Activated CD8-positive, alpha-beta T cell treated with anti-CD3 and anti-CD28 coated beads, Interleukin-2, amount 10 ng/mL, durations not matched to agents 7 days and 5 days (primary cell): ENCODE measurements around the gene HEPACAM. TPM values are rescaled to one million over a fixed set of nuclear protein-coding genes. Genes with fewer than 3 reads are reported as not detected.

Experiments
- ATAC-seq: fragments of 150-1000 bp; cut with Tn5 transposase; one replicate; pipeline ENCODE4 v1.10.0; 2021; ENCODE audit warnings: moderate library complexity
- CTCF ChIA-PET: fragments of 350-600 bp; sonication (Branson Sonifier 250); formaldehyde crosslinking; loops from one replicate; lab custom pipeline; 2021; ENCODE audit warnings: antibody characterized with exemption; lab: Charles Lee
- POLR2A ChIA-PET: fragments of 350-600 bp; sonication (Branson Sonifier 250); formaldehyde crosslinking; loops from one replicate; lab custom pipeline; 2021; ENCODE audit warnings: antibody characterized with exemption; lab: Charles Lee
- DNase-seq: peaks from one replicate; pipeline ENCODE4 v3.0.0-alpha.2; 2020
- H3K27ac Mint-ChIP-seq: one replicate; pipeline ENCODE4 v1.8.0; 2021; ENCODE audit warnings: mild to moderate bottlenecking, mixed read lengths
- H3K27me3 Mint-ChIP-seq: one replicate; pipeline ENCODE4 v1.8.0; 2021; ENCODE audit warnings: low read depth, mixed read lengths
- H3K36me3 Mint-ChIP-seq: one replicate; pipeline ENCODE4 v1.8.0; 2021; ENCODE audit warnings: low read depth, mixed read lengths
- H3K4me1 Mint-ChIP-seq: one replicate; pipeline ENCODE4 v1.8.0; 2021; ENCODE audit warnings: low read depth, mixed read lengths
- H3K4me3 Mint-ChIP-seq: one replicate; pipeline ENCODE4 v1.8.0; 2021; ENCODE audit warnings: mild to moderate bottlenecking, mixed read lengths
- H3K9me3 Mint-ChIP-seq: one replicate; pipeline ENCODE4 v1.8.0; 2022; ENCODE audit warnings: mixed read lengths; ENCODE audit not compliant: insufficient read depth
- total RNA-seq, 2 experiments: library from RNA; stranded (reverse); gene quantifications; one replicate each; pipeline ENCODE4 v1.2.3, GENCODE V29; 2021

The HEPACAM gene
- total RNA-seq, 2 experiments from 2014 or later, result not detected

GRCh38 chr11:124875943-124876817 lies 59.7 kb downstream of the HEPACAM start:
- Mint-ChIP-seq H3K27ac (peak overlapping the region; percentile 93), H3K27me3 (peaks cover 41% of the 10 kb centered on the region), H3K9me3 (no peaks in the 10 kb centered on the region), H3K4me1 (peaks cover 24% of the 10 kb centered on the region), H3K36me3 (no peaks in the 10 kb centered on the region), H3K4me3 (peak overlapping the region; percentile 84)
- POLR2A ChIA-PET, result interaction anchor here (0.5 to 1.2 kb wide), 7 partner anchors 10 to 253 kb away, joined by 3 to 9 read pairs (median 4); partner anchors contain the start of genes CCDC15, ESAM and TBRG1
- CTCF ChIA-PET, result interaction anchor here (0.6 to 2.1 kb wide), 48 partner anchors 10 to 280 kb away, joined by 3 to 21 read pairs (median 4); partner anchors contain the start of genes CCDC15, HEPACAM, ROBO3 and ROBO4
- DNase-seq, result peak; percentile 86
- peak; percentile 95 for ATAC-seq

GRCh38 chr11:124875401-124875800 lies 60.4 kb downstream of the HEPACAM start:
- no peak overlapping the region for H3K27ac Mint-ChIP-seq
- H3K27me3 Mint-ChIP-seq, result peaks cover 47% of the 10 kb centered on the region
- CTCF ChIA-PET, result interaction anchor here (0.9 to 2.1 kb wide), 11 partner anchors 9 to 237 kb away, joined by 3 to 17 read pairs (median 7); partner anchors contain the start of genes ROBO3 and TMEM218
- POLR2A ChIA-PET, result no interaction called here
- no peak for ATAC-seq
- peaks cover 24% of the 10 kb centered on the region for H3K4me1 Mint-ChIP-seq
- H3K9me3 Mint-ChIP-seq, result no peaks in the 10 kb centered on the region
- H3K36me3 Mint-ChIP-seq, result no peaks in the 10 kb centered on the region
- DNase-seq, result no peak
- peak overlapping the region; percentile 67 for H3K4me3 Mint-ChIP-seq

GRCh38 chr11:124874571-124875255 lies 61.1 kb downstream of the HEPACAM start:
- Mint-ChIP-seq H3K9me3 (no peaks in the 10 kb centered on the region), H3K27ac (no peak overlapping the region), H3K4me1 (peaks cover 24% of the 10 kb centered on the region), H3K27me3 (peaks cover 54% of the 10 kb centered on the region), H3K36me3 (no peaks in the 10 kb centered on the region), H3K4me3 (no peak overlapping the region)
- ChIA-PET POLR2A (no interaction called here), CTCF (no interaction called here)
- DNase-seq (no peak), ATAC-seq (no peak)

- H3K27me3 Mint-ChIP-seq, result peaks cover 62% of the 10 kb centered on the region
- CTCF ChIA-PET, result no interaction called here
Observed at GRCh38 chr11:124873951-124874350, 61.9 kb downstream of the HEPACAM start.

GRCh38 chr11:124872741-124873140 lies 63.1 kb downstream of the HEPACAM start:
- no peak overlapping the region for H3K4me3 Mint-ChIP-seq
- peaks cover 32% of the 10 kb centered on the region for H3K4me1 Mint-ChIP-seq
- CTCF ChIA-PET, result interaction anchor here (1.1 kb wide), 1 partner anchor 36 kb away, joined by 3 read pairs; no protein-coding TSS in a partner anchor
- H3K36me3 Mint-ChIP-seq, result no peaks in the 10 kb centered on the region
- H3K27ac Mint-ChIP-seq, result no peak overlapping the region
- POLR2A ChIA-PET, result no interaction called here
- DNase-seq (no peak), ATAC-seq (no peak)
- H3K9me3 Mint-ChIP-seq, result no peaks in the 10 kb centered on the region
- peaks cover 74% of the 10 kb centered on the region for H3K27me3 Mint-ChIP-seq

More at GRCh38 chr11:124873951-124874350, 61.9 kb downstream of the HEPACAM start:
- no peaks in the 10 kb centered on the region for H3K9me3 Mint-ChIP-seq
- peaks cover 29% of the 10 kb centered on the region for H3K4me1 Mint-ChIP-seq
- no peak overlapping the region for H3K4me3 Mint-ChIP-seq
- no peak for ATAC-seq
- POLR2A ChIA-PET, result no interaction called here
- DNase-seq, result no peak
- H3K36me3 Mint-ChIP-seq, result no peaks in the 10 kb centered on the region
- H3K27ac Mint-ChIP-seq, result no peak overlapping the region

- Mint-ChIP-seq H3K4me1 (peaks cover 30% of the 10 kb centered on the region), H3K4me3 (no peak overlapping the region), H3K9me3 (no peaks in the 10 kb centered on the region), H3K36me3 (no peaks in the 10 kb centered on the region), H3K27ac (no peak overlapping the region), H3K27me3 (peaks cover 79% of the 10 kb centered on the region)
- POLR2A ChIA-PET, result no interaction called here
- ATAC-seq, result no peak
- CTCF ChIA-PET, result interaction anchor here (1.1 kb wide), 1 partner anchor 36 kb away, joined by 3 read pairs; no protein-coding TSS in a partner anchor
- no peak for DNase-seq
Observed at GRCh38 chr11:124872280-124872679, 63.6 kb downstream of the HEPACAM start.

GRCh38 chr11:124870430-124870829 lies 65.4 kb downstream of the HEPACAM start:
- Mint-ChIP-seq H3K9me3 (no peaks in the 10 kb centered on the region), H3K4me3 (no peak overlapping the region), H3K4me1 (peaks cover 24% of the 10 kb centered on the region), H3K36me3 (no peaks in the 10 kb centered on the region), H3K27ac (no peak overlapping the region), H3K27me3 (peaks cover 87% of the 10 kb centered on the region)
- ChIA-PET POLR2A (no interaction called here), CTCF (no interaction called here)
- ATAC-seq (no peak), DNase-seq (no peak)

GRCh38 chr11:124869856-124870387 lies 65.9 kb downstream of the HEPACAM start:
- ATAC-seq (no peak), DNase-seq (no peak)
- ChIA-PET POLR2A (no interaction called here), CTCF (interaction anchor here (0.6 to 1.0 kb wide), 3 partner anchors 32 to 225 kb away, joined by 3 read pairs; no protein-coding TSS in a partner anchor)
- Mint-ChIP-seq H3K4me1 (peaks cover 23% of the 10 kb centered on the region), H3K4me3 (no peak overlapping the region), H3K27ac (no peak overlapping the region), H3K27me3 (peaks cover 86% of the 10 kb centered on the region), H3K36me3 (no peaks in the 10 kb centered on the region), H3K9me3 (no peaks in the 10 kb centered on the region)

GRCh38 chr11:124869331-124869730 lies 66.5 kb downstream of the HEPACAM start:
- ATAC-seq, result no peak
- no peaks in the 10 kb centered on the region for H3K36me3 Mint-ChIP-seq
- POLR2A ChIA-PET, result no interaction called here
- H3K27me3 Mint-ChIP-seq, result peaks cover 85% of the 10 kb centered on the region
- H3K27ac Mint-ChIP-seq, result no peak overlapping the region
- no peak for DNase-seq
- peaks cover 23% of the 10 kb centered on the region for H3K4me1 Mint-ChIP-seq
- H3K4me3 Mint-ChIP-seq, result no peak overlapping the region
- CTCF ChIA-PET, result interaction anchor here (0.9 to 1.0 kb wide), 2 partner anchors 31 to 116 kb away, joined by 3 read pairs; no protein-coding TSS in a partner anchor
- H3K9me3 Mint-ChIP-seq, result no peaks in the 10 kb centered on the region
